H1 (cell line): ENCODE measurements around the gene DDC. TPM values are rescaled to one million over a fixed set of nuclear protein-coding genes. Genes with fewer than 3 reads are reported as not detected.

Experiments used
- CTCF ChIA-PET: fragments of 300-600 bp; sonication (Branson Sonifier 250); formaldehyde crosslinking; loops from one replicate; lab custom pipeline; 2021; ENCODE audit not compliant: partially characterized antibody; lab: Charles Lee
- POLR2A ChIA-PET: fragments of 300-600 bp; sonication (Branson Sonifier 250); formaldehyde crosslinking; loops from one replicate; lab custom pipeline; 2021; ENCODE audit warnings: inconsistent platforms; ENCODE audit not compliant: partially characterized antibody; lab: Charles Lee
- DNase-seq, 2 experiments: peaks; one replicate each; pipeline versions ENCODE4 v3.0.0 to v3.0.0-alpha.2; 2010 to 2022; ENCODE audit warnings: low spot score in 2 of 2, low read depth in 1 of 2, mixed read lengths in 1 of 2
- FAIRE-seq: peaks from 2 replicates; lab custom pipeline; 2011; peaks lifted over from hg19 to GRCh38; lab: Jason Lieb, UNC
- H2AFZ ChIP-seq: 2 replicates; pipeline ENCODE4 v1.8.1; 2012; ENCODE audit warnings: low read length, inconsistent platforms
- H2AK5ac ChIP-seq: 2 replicates; pipeline ENCODE4 v1.6.1; 2013; ENCODE audit warnings: low read depth, low read length
- H2BK120ac ChIP-seq: replicated peaks from 2 replicates; pipeline ENCODE3; 2013; ENCODE audit warnings: low read depth, low read length, inconsistent platforms
- H2BK12ac ChIP-seq: 2 replicates; pipeline ENCODE4 v1.6.1; 2013; ENCODE audit warnings: low read depth, low read length
- H2BK15ac ChIP-seq: 2 replicates; pipeline ENCODE4 v1.6.1; 2013; ENCODE audit warnings: low read length
- H2BK20ac ChIP-seq: 2 replicates; pipeline ENCODE4 v1.6.1; 2013; ENCODE audit warnings: low read length
- H2BK5ac ChIP-seq: 2 replicates; pipeline ENCODE4 v1.6.1; 2013; ENCODE audit warnings: low read depth, low read length
- H3K14ac ChIP-seq: 2 replicates; pipeline ENCODE4 v1.6.1; 2013; ENCODE audit warnings: inconsistent platforms; ENCODE audit not compliant: insufficient read length
- H3K18ac ChIP-seq: 2 replicates; pipeline ENCODE4 v1.6.1; 2013; ENCODE audit warnings: low read length; ENCODE audit errors: extremely low read depth
- H3K23ac ChIP-seq: 2 replicates; pipeline ENCODE4 v1.6.1; 2013; ENCODE audit warnings: inconsistent platforms; ENCODE audit not compliant: insufficient read length
- H3K23me2 ChIP-seq: 2 replicates; pipeline ENCODE4 v1.6.1; 2013; ENCODE audit warnings: low read depth, low read length
- H3K27ac ChIP-seq: 2 replicates; pipeline ENCODE4 v1.6.1; 2011; ENCODE audit warnings: low read depth, low read length, inconsistent platforms
- H3K27me3 ChIP-seq, 4 experiments: replicated peaks in 1 of 4; 1 replicate in 1 of 4; 2 replicates in 3 of 4; pipeline versions ENCODE4 v1.6.1 to v1.8.1; 2011 to 2013; ENCODE audit warnings: low read length in 3 of 4, mild to moderate bottlenecking in 3 of 4, inconsistent platforms in 2 of 4, mixed read lengths in 2 of 4, moderate library complexity in 1 of 4; ENCODE audit not compliant: control insufficient read depth in 3 of 4, insufficient read depth in 3 of 4; ENCODE audit errors: extremely low read depth in 1 of 4
- H3K36me3 ChIP-seq, 4 experiments: 2 replicates each; pipeline versions ENCODE4 v1.6.1 to v1.8.1; 2011 to 2013; ENCODE audit warnings: mild to moderate bottlenecking in 4 of 4, low read length in 3 of 4, moderate library complexity in 2 of 4, control low read depth in 1 of 4, inconsistent platforms in 1 of 4; ENCODE audit not compliant: insufficient read depth in 4 of 4, control insufficient read depth in 2 of 4
- H3K4ac ChIP-seq: replicated peaks from 2 replicates; pipeline ENCODE3; 2013; ENCODE audit warnings: low read length, low read depth, mixed read lengths, inconsistent platforms; ENCODE audit not compliant: insufficient read length
- H3K4me1 ChIP-seq, 4 experiments: replicated peaks in 1 of 4; 1 replicate in 1 of 4; 2 replicates in 3 of 4; pipeline versions ENCODE4 v1.6.1 to v1.8.1; 2011 to 2013; ENCODE audit warnings: low read length in 3 of 4, inconsistent platforms in 2 of 4, mixed read lengths in 1 of 4; ENCODE audit not compliant: insufficient read depth in 4 of 4, control insufficient read depth in 3 of 4
- H3K4me2 ChIP-seq, 2 experiments: 2 replicates each; pipeline versions ENCODE4 v1.6.1 to v1.8.1; 2011 to 2013; ENCODE audit warnings: low read depth in 2 of 2, low read length in 2 of 2, control low read depth in 1 of 2, inconsistent platforms in 1 of 2, mild to moderate bottlenecking in 1 of 2; ENCODE audit not compliant: insufficient read depth in 1 of 2
- H3K4me3 ChIP-seq, 4 experiments: fragments of 200-600, 300-600 bp in 1 of 4; sonication (generic), shearing (Covaris generic), sonication (Bioruptor Twin) in 1 of 4; 2 replicates each; pipeline versions ENCODE4 v1.5.1 to v1.8.1; 2011 to 2016; ENCODE audit warnings: low read length in 4 of 4, low read depth in 3 of 4, control low read depth in 2 of 4, inconsistent platforms in 2 of 4, mild to moderate bottlenecking in 2 of 4, mixed read lengths in 1 of 4, moderate library complexity in 1 of 4; ENCODE audit not compliant: insufficient read depth in 2 of 4; ENCODE audit errors: extremely low read depth in 1 of 4
- H3K56ac ChIP-seq: replicated peaks from 2 replicates; pipeline ENCODE3; 2013; ENCODE audit warnings: low read depth, mild to moderate bottlenecking, mixed read lengths, low read length, inconsistent platforms; ENCODE audit not compliant: insufficient read length
- H3K79me1 ChIP-seq: 2 replicates; pipeline ENCODE4 v1.6.1; 2013; ENCODE audit warnings: low read depth, low read length, control low read depth
- H3K79me2 ChIP-seq, 2 experiments: 2 replicates each; pipeline versions ENCODE4 v1.6.1 to v1.8.1; 2012 to 2013; ENCODE audit warnings: low read length in 2 of 2, mild to moderate bottlenecking in 2 of 2, inconsistent platforms in 1 of 2; ENCODE audit not compliant: insufficient read depth in 2 of 2, control insufficient read depth in 1 of 2
- H3K9ac ChIP-seq, 4 experiments: replicated peaks in 1 of 4; 1 replicate in 1 of 4; 2 replicates in 3 of 4; pipeline versions ENCODE4 v1.6.1 to v1.8.1; 2011 to 2013; ENCODE audit warnings: low read depth in 3 of 4, low read length in 3 of 4, control low read depth in 2 of 4, mild to moderate bottlenecking in 2 of 4, moderate library complexity in 2 of 4, inconsistent platforms in 1 of 4; ENCODE audit errors: extremely low read depth in 1 of 4
- H3K9me3 ChIP-seq, 2 experiments: 2 replicates each; pipeline versions ENCODE4 v1.6.1 to v1.8.1; 2012 to 2013; ENCODE audit warnings: mild to moderate bottlenecking in 2 of 2, moderate library complexity in 2 of 2, control low read depth in 1 of 2, inconsistent platforms in 1 of 2, low read depth in 1 of 2, low read length in 1 of 2, mixed read lengths in 1 of 2; ENCODE audit not compliant: insufficient read depth in 2 of 2
- H4K20me1 ChIP-seq, 2 experiments: replicated peaks in 1 of 2; 2 replicates each; pipeline versions ENCODE3 to v1.8.1; 2011 to 2013; ENCODE audit warnings: inconsistent platforms in 2 of 2, low read length in 2 of 2, mild to moderate bottlenecking in 1 of 2; ENCODE audit not compliant: insufficient read depth in 2 of 2, control insufficient read depth in 1 of 2
- H4K5ac ChIP-seq: 2 replicates; pipeline ENCODE4 v1.6.1; 2013; ENCODE audit warnings: low read length, low read depth, mixed read lengths, inconsistent platforms; ENCODE audit not compliant: insufficient read length
- H4K8ac ChIP-seq: 2 replicates; pipeline ENCODE4 v1.8.0; 2013; ENCODE audit warnings: mild to moderate bottlenecking, moderate library complexity, low read length, inconsistent platforms; ENCODE audit not compliant: insufficient read depth; ENCODE audit errors: extremely low read depth
- H4K91ac ChIP-seq: replicated peaks from 2 replicates; pipeline ENCODE3; 2013; ENCODE audit warnings: low read length, mixed read lengths, inconsistent platforms; ENCODE audit not compliant: insufficient read length
- EGR1 ChIP-seq: IDR thresholded peaks from 2 replicates; pipeline ENCODE4 v1.6.1; 2011; ENCODE audit warnings: low read depth, low read length, borderline replicate concordance
- EZH2 ChIP-seq: fragments of 200-600 bp; sonication (generic); IDR thresholded peaks from 2 replicates; pipeline ENCODE4 v1.7.1; 2012; ENCODE audit warnings: low read depth, mild to moderate bottlenecking, moderate library complexity, low read length, inconsistent platforms; ENCODE audit not compliant: severe bottlenecking
- GTF2F1 ChIP-seq: IDR thresholded peaks from 2 replicates; pipeline ENCODE4 v1.6.1; 2012; ENCODE audit warnings: low read depth, low read length, improper control_type of control experiment, borderline replicate concordance
- KDM4A ChIP-seq: IDR thresholded peaks from one replicate; pipeline ENCODE4 v1.7.1; 2012; ENCODE audit warnings: low read depth, mild to moderate bottlenecking, moderate library complexity, low read length, inconsistent platforms; ENCODE audit not compliant: severe bottlenecking
- NRF1 ChIP-seq: IDR thresholded peaks from 2 replicates; pipeline ENCODE4 v1.6.1; 2011; ENCODE audit warnings: mild to moderate bottlenecking, low read depth, low read length, improper control_type of control experiment
- RXRA ChIP-seq: IDR thresholded peaks from 2 replicates; pipeline ENCODE4 v1.6.1; 2011; ENCODE audit warnings: low read depth, mild to moderate bottlenecking, low read length, moderate library complexity; ENCODE audit not compliant: insufficient read depth
- SIN3A ChIP-seq, 2 experiments: IDR thresholded peaks in 1 of 2; conservative IDR thresholded peaks in 1 of 2; 2 replicates each; pipeline ENCODE4 v1.6.1; 2011 to 2012; ENCODE audit warnings: low read length in 2 of 2, improper control_type of control experiment in 1 of 2, low read depth in 1 of 2, mild to moderate bottlenecking in 1 of 2
- SRF ChIP-seq: IDR thresholded peaks from 2 replicates; pipeline ENCODE4 v1.6.1; 2011; ENCODE audit warnings: mild to moderate bottlenecking, low read depth, low read length, moderate library complexity
- polyA plus RNA-seq, 7 experiments: library from polyadenylated mRNA; depleted of rRNA in 3 of 7; stranded (reverse) in 5 of 7; unstranded in 2 of 7; fragments of >200 nt in 5 of 7; fragments of 200-250 nt in 2 of 7; gene quantifications; 1 replicate in 5 of 7; 2 replicates in 1 of 7; 4 replicates in 1 of 7; pipeline versions ENCODE4 v1.2.1 to v1.2.3, GENCODE V29; 2011 to 2013; ENCODE audit warnings: missing spikeins in 2 of 7, mixed read lengths in 2 of 7
- total RNA-seq: library from RNA; stranded (reverse); fragmentation: NEBNext Ultra II Directional; extraction: Animal tissue kit (Norgen Biotek cat#: 25700); gene quantifications from 2 replicates; pipeline ENCODE4 v1.2.1, GENCODE V29; 2021
- TF ChIP-seq, protein P1 (sequence below): IDR thresholded peaks from 2 replicates; pipeline ENCODE4 v1.6.1; 2012; ENCODE audit warnings: inconsistent platforms
- TF ChIP-seq, protein P2 (sequence below), 3 experiments: IDR thresholded peaks; 1 replicate in 2 of 3; 2 replicates in 1 of 3; pipeline versions ENCODE4 v1.5.1 to v1.6.1; 2011; ENCODE audit warnings: low read length in 3 of 3, mild to moderate bottlenecking in 3 of 3, inconsistent platforms in 2 of 3, low read depth in 1 of 3, moderate library complexity in 1 of 3; ENCODE audit not compliant: insufficient read depth in 1 of 3; ENCODE audit errors: control extremely low read depth in 1 of 3

DDC gene
- total and polyA plus RNA-seq, 2 of the 8 experiments (the other 6 are each of a cell fraction or from before 2014, with no cell fraction given) = 0.05 TPM; not detected in 1

DNA sequence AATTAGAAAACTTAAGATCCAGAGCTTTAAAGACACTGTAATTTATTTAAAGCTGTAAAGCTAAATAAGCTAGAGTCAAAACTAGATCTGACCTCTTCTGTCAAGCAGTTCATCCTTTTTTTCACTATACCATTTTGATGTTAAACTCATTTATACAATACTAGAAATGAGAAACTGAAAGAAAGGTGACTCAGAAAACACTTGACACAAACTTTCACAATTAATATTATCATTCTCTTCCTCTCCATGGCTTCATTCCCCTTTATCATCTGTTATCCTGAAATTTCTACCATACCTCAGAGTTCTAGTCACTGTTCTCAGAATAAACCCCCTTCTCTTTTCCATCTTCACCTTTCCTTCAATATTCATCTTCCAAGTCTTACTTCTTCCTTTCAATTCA lies 116.4 kb downstream of the DDC start:
- H3K79me2 ChIP-seq = no peaks in the 10 kb centered on the region
- no peak overlapping the region for H4K5ac ChIP-seq
- no peak overlapping the region for H2BK12ac ChIP-seq
- no peak overlapping the region for H3K23ac ChIP-seq
- no peak overlapping the region for H3K9ac ChIP-seq
- no peak overlapping the region for H2BK15ac ChIP-seq
- H2AK5ac ChIP-seq = no peak overlapping the region
- H2BK20ac ChIP-seq = no peak overlapping the region
- H3K4ac ChIP-seq = no peak overlapping the region
- POLR2A ChIA-PET = no interaction called here
- no peaks in the 10 kb centered on the region; the same call in 1 of the 2 replicates for H3K23me2 ChIP-seq
- H2BK120ac ChIP-seq = no peak overlapping the region
- no peak overlapping the region for H2AFZ ChIP-seq
- no peaks in the 10 kb centered on the region for H3K79me1 ChIP-seq
- no peak for DNase-seq
- H3K4me1 ChIP-seq = peaks cover 2 to 5% (median 3%) of the 10 kb centered on the region in 4 experiments; a peak in 6 of 7 replicates
- H2BK5ac ChIP-seq = no peak overlapping the region
- no peak overlapping the region; a peak in 1 of 4 replicates for H3K4me2 ChIP-seq
- no peak overlapping the region for H3K27ac ChIP-seq
- no peak overlapping the region for H4K8ac ChIP-seq
- peaks cover 0 to 9% (median 5%) of the 10 kb centered on the region in 4 experiments; a peak in 3 of 8 replicates for H3K36me3 ChIP-seq
- no peaks in the 10 kb centered on the region for H4K20me1 ChIP-seq
- CTCF ChIA-PET = interaction anchor here (1.0 to 1.4 kb wide), 4 partner anchors 21 to 702 kb away, joined by 3 to 4 read pairs (median 3); no protein-coding TSS in a partner anchor
- H3K27me3 ChIP-seq = peaks cover 0 to 5% (median 5%) of the 10 kb centered on the region in 4 experiments; a peak in 4 of 7 replicates
- FAIRE-seq = no peak
- H3K56ac ChIP-seq = no peak overlapping the region
- H3K14ac ChIP-seq = no peak overlapping the region
- H3K18ac ChIP-seq = no peak overlapping the region
- no peaks in the 10 kb centered on the region for H3K9me3 ChIP-seq
- no peak overlapping the region for H3K4me3 ChIP-seq
- no peak overlapping the region for H4K91ac ChIP-seq
- no peak for TF ChIP-seq NRF1
- TF ChIP-seq, protein P1, sequence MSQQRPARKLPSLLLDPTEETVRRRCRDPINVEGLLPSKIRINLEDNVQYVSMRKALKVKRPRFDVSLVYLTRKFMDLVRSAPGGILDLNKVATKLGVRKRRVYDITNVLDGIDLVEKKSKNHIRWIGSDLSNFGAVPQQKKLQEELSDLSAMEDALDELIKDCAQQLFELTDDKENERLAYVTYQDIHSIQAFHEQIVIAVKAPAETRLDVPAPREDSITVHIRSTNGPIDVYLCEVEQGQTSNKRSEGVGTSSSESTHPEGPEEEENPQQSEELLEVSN = no peak
- no peak for TF ChIP-seq KDM4A
- no peak for TF ChIP-seq SRF
- TF ChIP-seq SIN3A (conservative IDR thresholded peaks at IDR 0.05 in 1 of 2, IDR thresholded peaks at IDR 0.05 in 1 of 2; ENCODE audit: low read depth in 1 of 2, low read length in 2 of 2) = no peak
- TF ChIP-seq EGR1 = no peak
- TF ChIP-seq, protein P2, sequence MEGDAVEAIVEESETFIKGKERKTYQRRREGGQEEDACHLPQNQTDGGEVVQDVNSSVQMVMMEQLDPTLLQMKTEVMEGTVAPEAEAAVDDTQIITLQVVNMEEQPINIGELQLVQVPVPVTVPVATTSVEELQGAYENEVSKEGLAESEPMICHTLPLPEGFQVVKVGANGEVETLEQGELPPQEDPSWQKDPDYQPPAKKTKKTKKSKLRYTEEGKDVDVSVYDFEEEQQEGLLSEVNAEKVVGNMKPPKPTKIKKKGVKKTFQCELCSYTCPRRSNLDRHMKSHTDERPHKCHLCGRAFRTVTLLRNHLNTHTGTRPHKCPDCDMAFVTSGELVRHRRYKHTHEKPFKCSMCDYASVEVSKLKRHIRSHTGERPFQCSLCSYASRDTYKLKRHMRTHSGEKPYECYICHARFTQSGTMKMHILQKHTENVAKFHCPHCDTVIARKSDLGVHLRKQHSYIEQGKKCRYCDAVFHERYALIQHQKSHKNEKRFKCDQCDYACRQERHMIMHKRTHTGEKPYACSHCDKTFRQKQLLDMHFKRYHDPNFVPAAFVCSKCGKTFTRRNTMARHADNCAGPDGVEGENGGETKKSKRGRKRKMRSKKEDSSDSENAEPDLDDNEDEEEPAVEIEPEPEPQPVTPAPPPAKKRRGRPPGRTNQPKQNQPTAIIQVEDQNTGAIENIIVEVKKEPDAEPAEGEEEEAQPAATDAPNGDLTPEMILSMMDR (IDR thresholded peaks at IDR 0.05; ENCODE audit: control extremely low read depth in 1 of 3, insufficient read depth in 1 of 3, low read depth in 1 of 3, low read length in 3 of 3) = no peak
- TF ChIP-seq EZH2 = no peak
- no peak for TF ChIP-seq RXRA
- no peak for TF ChIP-seq GTF2F1
